Adrenal gland (tissue), 12 donors: ENCODE measurements around the gene IGFN1. TPM values are rescaled to one million over a fixed set of nuclear protein-coding genes. Genes with fewer than 3 reads are reported as not detected.

Experiments
- DNase-seq, 7 donors: peaks; one replicate each; pipeline ENCODE4 v3.0.0-alpha.2; 2019 to 2020
- H3K27ac ChIP-seq, 5 donors: fragments of 200-600 bp; sonication (generic) in 4 of 5; 1 replicate in 3 of 5; 2 replicates in 2 of 5; pipeline versions ENCODE4 v1.5.1 to v1.8.0; 2016 to 2020; ENCODE audit warnings: mild to moderate bottlenecking in 1 of 5
- H3K27me3 ChIP-seq: fragments of 200-600 bp; 2 replicates; pipeline ENCODE4 v1.8.0; 2021
- H3K36me3 ChIP-seq, 2 donors: fragments of 200-600 bp; replicated peaks in 1 of 2; 1 replicate in 1 of 2; 2 replicates in 1 of 2; pipeline versions ENCODE4 v1.5.1 to v1.8.0; 2018 to 2022
- H3K4me1 ChIP-seq, 2 donors: fragments of 200-600 bp; replicated peaks in 1 of 2; 1 replicate in 1 of 2; 2 replicates in 1 of 2; pipeline versions ENCODE4 v1.5.1 to v1.8.0; 2018 to 2021
- H3K4me3 ChIP-seq, 4 donors: fragments of 200-600 bp; sonication (generic) in 3 of 4; one replicate each; pipeline ENCODE4 v1.5.1; 2016 to 2018
- H3K9me3 ChIP-seq, 3 donors: fragments of 200-600 bp; sonication (generic) in 1 of 3; replicated peaks in 1 of 3; 1 replicate in 2 of 3; 2 replicates in 1 of 3; pipeline versions ENCODE4 v1.5.1 to v1.8.0; 2016 to 2021
- POLR2A ChIP-seq, 2 donors: fragments of 450-650 bp; IDR thresholded peaks; one replicate each; pipeline ENCODE4 v1.6.1; 2017; ENCODE audit warnings: antibody characterized with exemption in 2 of 2, mild to moderate bottlenecking in 2 of 2, moderate library complexity in 1 of 2
- WGBS, 4 donors: extraction: QIAGEN DNeasy Blood & Tissue Kit in 2 of 4; methylation state at CpG; one replicate each; pipeline versions ENCODE4 v1.1.5 to v1.1.7; 2013 to 2017; 5-methylcytosine and 5-hydroxymethylcytosine counted together
- intact Hi-C, 2 donors: fragments of 100-400 bp; cut with DNase I; formaldehyde crosslinking; loops; one replicate each; pipeline versions ENCODE4 v1.14.1 to v1.15.0; 2022 to 2023
- polyA plus RNA-seq, 3 donors: library from polyadenylated mRNA; stranded (reverse); fragments of 200-250 nt in 2 of 3; fragments of 350-450 nt in 1 of 3; fragmentation: Illumina TruSeq in 1 of 3; extraction: RNeasy Lipid Tissue Mini Kit (QIAGEN cat#74804) in 1 of 3; gene quantifications; one replicate each; pipeline ENCODE4 v1.2.3, GENCODE V29; 2013 to 2014
- total RNA-seq, 9 donors: library from RNA; depleted of rRNA in 4 of 9; stranded (reverse); fragments of >200 nt in 4 of 9; fragments of 120-200 nt in 1 of 9; fragmentation: NEBNext Ultra II Directional in 1 of 9; extraction: Animal tissue kit (Norgen Biotek cat#: 25700) in 1 of 9; gene quantifications; one replicate each; pipeline versions ENCODE4 v1.1.0 to v1.2.4, GENCODE V29; 2013 to 2023
- TF ChIP-seq, protein P1 (sequence below), 6 experiments: fragments of 450-650 bp in 4 of 6; fragments of 200-600 bp in 2 of 6; sonication (generic) in 1 of 6; IDR thresholded peaks; 1 replicate in 5 of 6; 2 replicates in 1 of 6; pipeline versions ENCODE4 v1.5.1 to v1.8.0; 2016 to 2021; ENCODE audit warnings: antibody characterized with exemption in 6 of 6, mild to moderate bottlenecking in 2 of 6, moderate library complexity in 1 of 6
- donor health status: healthy with polysubstance abuse.
- donor health status: Bipolar disorder and iron deficiency.
- donor health status: DM: yes; HTN: yes; CAD: no.
- donor health status: DM: no; HTN: no; CAD: no.
- donor health status: DM: no; HTN: no; CAD: no.
- donor health status: DM: yes; HTN: yes; CAD: no.

The IGFN1 gene
- total and polyA plus RNA-seq, 12 donors = 0.09 to 3.0 (median 0.28) TPM; not detected in 3

DNA sequence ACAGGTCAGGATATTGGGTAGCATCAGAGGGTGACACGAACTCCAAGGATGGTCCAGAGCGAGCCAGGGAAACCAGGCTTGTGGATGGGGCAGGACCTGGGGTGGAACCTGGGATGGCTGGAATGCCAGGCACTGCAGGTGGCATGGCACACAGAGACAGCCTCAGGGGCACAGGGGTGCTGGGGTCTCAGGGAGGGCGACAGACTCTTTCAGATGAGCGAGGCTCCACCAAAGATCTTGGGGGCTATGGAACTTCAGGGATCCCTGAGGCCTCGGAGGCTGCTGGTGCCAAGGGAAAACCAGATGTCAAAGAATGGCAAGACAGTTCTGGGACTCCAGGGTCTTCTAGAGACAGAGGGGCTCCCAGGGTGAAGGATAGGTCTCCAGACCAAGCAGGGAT, 21.4 kb downstream of the IGFN1 start:
- peak in 1 of 7 donors; percentile 4 for DNase-seq
- intact Hi-C loops = no loop called here
- Histone ChIP-seq H3K9me3 (no peaks in the 10 kb centered on the region), H3K4me3 (no peak overlapping the region), H3K27me3 (no peaks in the 10 kb centered on the region), H3K27ac (no peak overlapping the region), H3K36me3 (no peaks in the 10 kb centered on the region), H3K4me1 (no peaks in the 10 kb centered on the region)
- WGBS, 4 donors = 84 to 91% (median 88%) methylated on average over 4 to 5 of the region's 5 CpGs
- TF ChIP-seq, protein P1, sequence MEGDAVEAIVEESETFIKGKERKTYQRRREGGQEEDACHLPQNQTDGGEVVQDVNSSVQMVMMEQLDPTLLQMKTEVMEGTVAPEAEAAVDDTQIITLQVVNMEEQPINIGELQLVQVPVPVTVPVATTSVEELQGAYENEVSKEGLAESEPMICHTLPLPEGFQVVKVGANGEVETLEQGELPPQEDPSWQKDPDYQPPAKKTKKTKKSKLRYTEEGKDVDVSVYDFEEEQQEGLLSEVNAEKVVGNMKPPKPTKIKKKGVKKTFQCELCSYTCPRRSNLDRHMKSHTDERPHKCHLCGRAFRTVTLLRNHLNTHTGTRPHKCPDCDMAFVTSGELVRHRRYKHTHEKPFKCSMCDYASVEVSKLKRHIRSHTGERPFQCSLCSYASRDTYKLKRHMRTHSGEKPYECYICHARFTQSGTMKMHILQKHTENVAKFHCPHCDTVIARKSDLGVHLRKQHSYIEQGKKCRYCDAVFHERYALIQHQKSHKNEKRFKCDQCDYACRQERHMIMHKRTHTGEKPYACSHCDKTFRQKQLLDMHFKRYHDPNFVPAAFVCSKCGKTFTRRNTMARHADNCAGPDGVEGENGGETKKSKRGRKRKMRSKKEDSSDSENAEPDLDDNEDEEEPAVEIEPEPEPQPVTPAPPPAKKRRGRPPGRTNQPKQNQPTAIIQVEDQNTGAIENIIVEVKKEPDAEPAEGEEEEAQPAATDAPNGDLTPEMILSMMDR (IDR thresholded peaks at IDR 0.05) = no peak
- TF ChIP-seq POLR2A (IDR thresholded peaks at IDR 0.05) = no peak

DNA sequence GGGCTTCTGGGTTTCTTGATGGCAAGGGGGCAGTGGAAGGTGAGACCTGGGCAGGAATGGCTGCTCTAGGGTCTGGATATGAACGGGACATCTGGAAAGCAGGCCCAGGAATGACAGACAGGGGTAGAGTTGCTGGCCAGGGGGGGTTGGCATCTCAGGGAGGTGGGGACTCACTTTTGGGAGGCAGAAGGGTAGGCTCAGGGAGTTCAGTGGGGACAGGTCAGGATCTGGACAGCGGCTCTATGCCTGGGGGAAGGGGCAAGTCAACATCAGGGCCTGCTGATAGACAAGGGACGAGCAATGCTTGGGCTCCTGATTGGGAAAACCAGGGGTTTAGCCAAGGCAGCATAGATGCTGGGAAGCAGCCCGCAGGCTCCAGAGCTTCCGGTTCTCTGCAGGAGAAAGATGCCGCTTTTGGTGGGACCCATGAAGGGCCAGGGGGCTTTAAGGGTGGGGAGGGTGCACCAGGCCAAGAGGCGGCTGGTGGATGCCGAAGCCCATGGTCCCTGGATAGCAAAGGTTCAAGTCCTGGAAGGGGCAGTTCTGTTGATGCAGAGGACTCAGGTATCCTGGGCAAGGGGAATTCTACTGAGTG, 21.9 kb downstream of the IGFN1 start:
- H3K27me3 ChIP-seq = no peaks in the 10 kb centered on the region
- no peaks in the 10 kb centered on the region for H3K36me3 ChIP-seq
- DNase-seq = peak in 1 of 7 donors; percentile 9
- H3K4me1 ChIP-seq = peaks cover 0 to 4% of the 10 kb centered on the region in 2 donors
- H3K27ac ChIP-seq = no peak overlapping the region
- no peak for TF ChIP-seq POLR2A (IDR thresholded peaks at IDR 0.05)
- TF ChIP-seq, protein P1 (IDR thresholded peaks at IDR 0.05) = no peak
- intact Hi-C loops = no loop called here
- WGBS, 4 donors = 87 to 94% (median 92%) methylated on average over 8 of the region's 8 CpGs
- H3K9me3 ChIP-seq = no peaks in the 10 kb centered on the region
- no peak overlapping the region for H3K4me3 ChIP-seq

DNA sequence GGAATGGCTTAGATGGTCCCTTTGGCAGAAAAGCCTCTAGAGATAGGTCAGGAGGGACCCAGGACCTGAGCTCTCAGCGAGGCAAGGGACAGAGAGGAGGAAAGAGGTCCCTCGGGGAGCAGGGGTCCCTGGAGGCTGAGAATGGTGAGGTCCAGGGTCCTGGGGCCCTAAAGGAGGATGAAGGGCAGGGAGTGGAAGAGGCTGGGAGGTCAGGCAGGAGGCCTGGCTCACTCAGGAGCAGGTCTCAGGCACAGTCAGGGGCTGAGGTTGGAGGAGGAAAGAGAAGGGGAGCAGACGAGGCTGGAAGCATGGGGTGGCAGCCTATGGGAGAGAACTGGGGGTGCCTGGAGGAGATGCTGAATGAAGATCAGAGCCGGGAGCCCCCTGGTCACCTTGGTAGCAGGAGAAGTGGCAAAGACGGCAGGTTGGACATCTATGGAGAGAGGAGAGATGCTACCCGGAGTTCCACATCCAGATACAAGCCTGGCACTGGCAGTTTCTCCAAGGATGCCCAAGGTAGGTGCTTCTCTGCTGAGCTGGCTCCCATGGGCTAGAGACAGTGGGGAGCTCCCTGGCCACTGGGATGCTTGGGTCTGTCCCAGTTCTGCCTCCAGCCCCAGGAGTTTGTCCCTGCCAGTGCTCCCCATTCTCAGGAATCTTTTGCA, 22.6 kb downstream of the IGFN1 start:
- 70 to 83% (median 77%) methylated on average over 6 of the region's 6 CpGs for WGBS, 4 donors
- no peak for TF ChIP-seq POLR2A (IDR thresholded peaks at IDR 0.05)
- TF ChIP-seq, protein P1 (IDR thresholded peaks at IDR 0.05) = no peak
- peak in 1 of 7 donors; percentile 10 for DNase-seq
- intact Hi-C loops = no loop called here
- Histone ChIP-seq H3K27me3 (no peaks in the 10 kb centered on the region), H3K36me3 (no peaks in the 10 kb centered on the region), H3K9me3 (no peaks in the 10 kb centered on the region), H3K27ac (no peak overlapping the region), H3K4me3 (no peak overlapping the region), H3K4me1 (peaks cover 0 to 8% of the 10 kb centered on the region in 2 donors)

DNA sequence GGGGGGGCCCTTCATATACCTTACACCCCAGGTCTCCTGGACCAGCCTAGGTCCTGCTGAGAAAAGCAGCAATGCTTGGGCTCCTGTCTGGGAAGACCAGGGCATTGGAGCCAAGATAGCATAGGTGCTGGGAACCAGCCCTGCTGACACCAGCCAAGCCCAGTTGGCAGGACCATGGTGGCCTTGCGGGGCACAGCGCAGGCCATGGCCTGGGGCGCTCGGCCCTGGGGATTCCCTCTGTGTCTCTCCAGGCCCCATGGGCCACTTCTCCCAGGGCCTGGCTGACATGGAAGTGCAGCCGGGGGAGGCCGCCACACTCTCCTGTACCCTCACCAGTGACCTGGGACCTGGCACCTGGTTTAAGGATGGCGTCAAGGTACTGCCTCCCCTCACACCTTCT, 23.3 kb downstream of the IGFN1 start:
- intact Hi-C loops = no loop called here
- no peak overlapping the region for H3K27ac ChIP-seq
- no peaks in the 10 kb centered on the region for H3K9me3 ChIP-seq
- H3K36me3 ChIP-seq = no peaks in the 10 kb centered on the region
- DNase-seq = peak in 1 of 7 donors; percentile 8
- 80 to 93% (median 85%) methylated on average over 3 to 7 of the region's 7 CpGs for WGBS, 4 donors
- H3K27me3 ChIP-seq = no peaks in the 10 kb centered on the region
- TF ChIP-seq, protein P1 (IDR thresholded peaks at IDR 0.05) = no peak
- no peak for TF ChIP-seq POLR2A (IDR thresholded peaks at IDR 0.05)
- H3K4me3 ChIP-seq = no peak overlapping the region
- H3K4me1 ChIP-seq = peaks cover 0 to 8% of the 10 kb centered on the region in 2 donors
